ENCODE data around the gene ITPRIPL1.

GRCh38 chr2:96369186-96369585 is 44.1 kb downstream of the ITPRIPL1 start:
- no peak for TF ChIP-seq EZH2phosphoT487 (IDR thresholded peaks at IDR 0.05; ENCODE audit: borderline replicate concordance, low read length)
- no peak for TF ChIP-seq CTCF (IDR thresholded peaks at IDR 0.05; ENCODE audit: low read depth, low read length, poor library complexity, severe bottlenecking)

All from DOHH2 (cell line).